GM19467 (cell line): Measurements from ENCODE around the gene KIF18B.

Experiments used
- ATAC-seq: cut with Tn5 transposase; IDR thresholded peaks from one replicate; pipeline ENCODE4 v1.9.1; 2021; ENCODE audit warnings: mild to moderate bottlenecking, moderate library complexity; ENCODE audit not compliant: unreplicated experiment

KIF18B gene

DNA sequence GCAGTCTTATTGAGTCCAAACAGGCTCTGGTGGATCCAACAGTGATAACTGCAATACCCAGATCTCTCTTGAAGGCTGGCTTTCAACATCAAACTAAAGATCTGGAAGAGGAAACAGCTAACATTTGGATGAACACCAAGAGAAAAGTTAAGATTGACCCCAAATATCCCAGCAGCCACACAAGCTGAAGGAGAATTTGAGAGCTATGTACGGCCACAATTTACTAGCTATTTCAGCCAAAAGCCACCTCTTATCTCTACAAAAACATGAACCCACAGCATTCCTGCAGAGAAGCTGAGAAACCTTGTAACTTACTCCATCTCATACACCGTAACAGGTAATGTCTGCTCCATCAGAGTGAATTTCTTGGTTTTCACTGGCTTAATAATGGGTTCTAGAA, 62.6 kb downstream of the KIF18B start:
- ATAC-seq, result no peak

- no peak for ATAC-seq
Observed at GRCh38 chr17:44881145-44881544, 66.4 kb downstream of the KIF18B start.

DNA sequence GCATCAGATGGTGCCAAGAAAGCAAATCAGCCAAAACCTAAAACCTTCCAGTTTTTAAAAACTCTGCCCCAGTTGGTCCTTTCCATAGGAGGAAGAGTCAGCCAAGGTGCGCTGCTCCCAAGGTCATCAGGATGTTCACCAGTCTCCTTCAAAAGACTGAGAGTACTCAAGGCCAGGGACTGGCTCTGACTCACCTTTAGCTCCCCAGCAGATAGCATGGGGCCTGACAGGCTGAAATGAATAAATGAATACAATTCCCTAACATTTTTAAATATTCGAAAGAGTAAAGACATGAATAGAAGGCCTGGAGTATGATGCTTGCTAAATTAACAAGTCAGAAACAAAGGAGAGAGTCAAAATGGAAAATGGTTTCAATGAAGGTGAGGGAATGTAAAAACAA, 67.5 kb downstream of the KIF18B start:
- no peak for ATAC-seq

DNA sequence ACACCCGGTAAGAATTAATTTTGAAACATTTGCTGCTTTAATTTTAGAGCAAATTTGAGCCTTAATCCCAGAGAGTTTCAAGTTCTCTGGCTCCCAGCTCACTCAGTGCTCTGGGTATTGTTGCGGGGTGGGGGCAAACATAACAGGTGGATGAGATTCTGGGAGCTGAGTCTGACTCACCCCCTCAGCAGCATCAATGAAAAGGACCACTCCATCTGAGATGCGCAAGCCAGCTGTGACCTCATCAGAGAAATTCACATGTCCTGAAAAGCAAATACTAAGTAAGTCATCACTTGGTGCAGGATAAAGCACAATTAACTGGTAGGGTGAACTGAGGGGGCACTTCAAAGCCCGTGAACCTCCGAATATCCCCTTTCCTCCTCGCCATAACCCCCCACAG, 68.2 kb downstream of the KIF18B start:
- no peak for ATAC-seq

DNA sequence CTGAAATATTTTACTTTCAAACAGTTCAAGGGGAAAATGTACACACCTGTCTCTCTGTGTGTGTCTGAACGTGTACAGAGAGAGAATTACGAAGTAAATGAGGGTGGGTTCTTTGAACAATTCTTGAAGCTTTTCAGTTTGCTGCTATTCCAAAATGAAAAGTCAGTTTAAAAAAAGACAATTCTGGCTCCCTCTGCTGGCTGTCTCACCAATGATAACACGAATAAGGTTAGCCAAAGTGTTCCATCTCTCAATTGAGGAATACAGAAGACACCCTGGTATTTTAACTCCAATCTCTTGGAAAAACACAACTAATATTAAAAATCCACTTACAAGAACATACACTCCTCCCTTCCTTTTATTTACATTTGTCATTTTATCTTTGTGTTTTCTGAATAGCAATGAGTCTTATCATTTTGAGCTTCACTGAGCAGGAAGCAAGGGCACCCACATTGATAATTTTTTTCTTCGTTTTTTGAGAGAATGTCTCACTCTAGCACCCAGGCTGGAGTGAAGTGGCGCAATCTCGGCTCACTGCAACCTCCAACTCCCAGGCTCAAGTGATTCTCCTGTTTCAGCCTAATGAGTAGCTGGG, 68.8 kb downstream of the KIF18B start:
- no peak for ATAC-seq

- no peak for ATAC-seq
Observed at GRCh38 chr17:44877121-44877520, 70.5 kb downstream of the KIF18B start.

DNA sequence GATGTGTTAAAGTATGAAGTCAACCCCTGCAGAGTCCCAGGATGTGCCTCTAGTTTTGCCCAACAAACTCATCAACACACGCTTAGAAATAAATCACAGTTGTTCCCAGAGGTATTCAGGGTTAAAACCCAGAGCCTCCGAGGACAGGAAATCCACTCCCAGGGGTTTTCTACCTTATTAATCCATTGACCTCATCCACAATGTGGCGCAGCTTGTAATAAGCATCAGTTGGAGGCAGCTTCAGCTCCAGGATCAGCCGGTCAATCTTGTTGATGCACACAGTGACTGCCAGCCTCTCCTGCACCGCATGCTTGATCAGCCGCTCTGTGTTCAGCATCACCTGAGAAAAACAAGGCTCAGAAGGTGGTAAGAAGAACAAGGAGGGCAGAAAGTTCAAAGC, 71.8 kb downstream of the KIF18B start:
- no peak for ATAC-seq
